ENCODE measurements around the gene MAP3K6.
A peak's percentile ranks its signal among the peaks of the same experiment; 100 is the strongest.
"Not testable (repeated sequence)": the region's sequence is repeated elsewhere in the genome, so short reads cannot be mapped to it uniquely, and the experiment has no call there.

MAP3K6 gene

GRCh38 chr1:27393641-27394281 lies 27.0 kb upstream of the MAP3K6 start:
- no peak for TF ChIP-seq CTCF (IDR thresholded peaks at IDR 0.05; ENCODE audit: low read depth, low read length, missing control alignments)
- H3K4me3 ChIP-seq (ENCODE audit: low read depth, low read length), result no peak overlapping the region
- in situ Hi-C loops (cut with HindIII; ENCODE audit: low sequenced_read_pairs), result no loop called here
- DNase-seq (ENCODE audit: low read depth), result no peak

GRCh38 chr1:27392778-27393635 lies 26.2 kb upstream of the MAP3K6 start:
- TF ChIP-seq CTCF (IDR thresholded peaks at IDR 0.05; ENCODE audit: low read depth, low read length, missing control alignments), result peak; percentile 21
- DNase-seq (ENCODE audit: low read depth), result no peak
- in situ Hi-C loops (cut with HindIII; ENCODE audit: low sequenced_read_pairs), result no loop called here
- peak overlapping the region; percentile 71 for H3K4me3 ChIP-seq (ENCODE audit: low read depth, low read length)

DNA sequence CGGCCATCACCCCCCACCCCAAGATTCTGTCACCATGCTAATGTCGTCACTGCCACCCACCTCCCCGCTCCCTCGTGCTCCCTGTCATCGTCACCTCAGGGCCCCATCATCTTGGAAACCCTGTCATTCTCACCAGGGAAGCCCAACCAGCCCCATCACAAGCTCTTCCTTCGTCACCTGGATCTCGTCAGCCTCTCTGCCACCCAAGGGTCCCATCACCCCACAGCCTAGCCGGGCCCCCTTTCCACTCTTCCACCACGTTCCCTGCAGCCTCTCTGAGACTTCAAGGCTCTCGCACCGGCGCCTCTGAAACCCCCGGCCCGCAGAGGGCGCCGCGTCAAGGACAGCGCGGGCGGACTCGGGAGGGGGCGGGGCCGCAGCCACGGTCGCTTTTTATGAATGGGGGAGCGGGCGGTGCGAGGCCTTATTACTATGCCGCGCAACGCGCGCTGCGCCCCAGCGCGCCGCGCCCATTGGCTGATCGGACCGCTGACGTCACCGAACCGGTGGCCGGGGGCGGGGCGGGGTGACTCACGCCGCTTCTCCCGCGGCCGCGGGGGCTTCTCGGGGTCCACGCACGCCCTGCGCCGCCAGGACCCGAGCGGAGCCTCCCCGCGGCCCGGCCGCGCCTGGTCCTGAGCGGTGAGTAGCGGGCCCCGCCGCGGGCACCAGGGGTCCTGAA lies 25.5 kb upstream of the MAP3K6 start, which contains the start of gene GPR3:
Gene GPR3, plus strand, starts transcription at position 527 of the 682 bp plus-strand sequence. CDS start 1,177 bp downstream, outside the sequence.
- TF ChIP-seq CTCF (IDR thresholded peaks at IDR 0.05; ENCODE audit: low read depth, low read length, missing control alignments), result peak; percentile 61
- peak; percentile 73 for DNase-seq (ENCODE audit: low read depth)
- in situ Hi-C loops (cut with HindIII; ENCODE audit: low sequenced_read_pairs), result no loop called here
- peak within 1 kb of the TSS; percentile 71 for H3K4me3 ChIP-seq (ENCODE audit: low read depth, low read length)

- DNase-seq (ENCODE audit: low read depth), result no peak
- in situ Hi-C loops (cut with HindIII; ENCODE audit: low sequenced_read_pairs), result no loop called here
- TF ChIP-seq CTCF (IDR thresholded peaks at IDR 0.05; ENCODE audit: low read depth, low read length, missing control alignments), result peak; percentile 19
- peak overlapping the region; percentile 71 for H3K4me3 ChIP-seq (ENCODE audit: low read depth, low read length)
These were observed 24.8 kb upstream of the MAP3K6 start for GRCh38 chr1:27391511-27392095.

- in situ Hi-C loops (cut with HindIII; ENCODE audit: low sequenced_read_pairs), result no loop called here
- H3K4me3 ChIP-seq (ENCODE audit: low read depth, low read length), result no peak overlapping the region
- peak; percentile 96 for TF ChIP-seq CTCF (IDR thresholded peaks at IDR 0.05; ENCODE audit: low read depth, low read length, missing control alignments)
- DNase-seq (ENCODE audit: low read depth), result no peak
These were observed 21.7 kb upstream of the MAP3K6 start for GRCh38 chr1:27388337-27389005.

DNA sequence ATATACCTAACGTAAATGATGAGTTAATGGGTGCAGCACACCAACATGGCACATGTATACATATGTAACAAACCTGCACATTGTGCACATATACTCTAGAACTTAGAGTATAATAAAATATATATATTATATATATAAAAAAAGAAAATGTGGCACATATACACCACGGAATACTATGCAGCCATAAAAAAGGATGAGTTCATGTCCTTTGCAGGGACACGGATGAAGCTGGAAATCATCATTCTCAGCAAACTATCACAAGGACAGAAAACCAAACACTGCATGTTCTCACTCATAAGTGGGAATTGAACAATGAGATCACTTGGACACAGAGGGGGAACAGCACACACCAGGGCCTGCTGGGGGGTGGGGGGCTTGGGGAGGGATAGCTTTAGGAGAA lies 18.0 kb upstream of the MAP3K6 start:
- H3K4me3 ChIP-seq (ENCODE audit: low read depth, low read length); in situ Hi-C loops (cut with HindIII; ENCODE audit: low sequenced_read_pairs); DNase-seq (ENCODE audit: low read depth): not testable (repeated sequence)
